Esophagus muscularis mucosa (tissue), 3 donors: ENCODE results near the gene GJB1.

Experiments used
- POLR2AphosphoS5 ChIP-seq, 2 donors: sonication (generic); formaldehyde crosslinking; IDR thresholded peaks; one replicate each; pipeline ENCODE4 v1.6.1; 2017; ENCODE audit warnings: antibody characterized with exemption in 2 of 2
- TF ChIP-seq, protein P1 (sequence below), 3 experiments: fragments of 200-600 bp in 2 of 3; fragments of 450-650 bp in 1 of 3; sonication (generic) in 2 of 3; IDR thresholded peaks; one replicate each; pipeline ENCODE4 v1.5.1; 2017 to 2019; ENCODE audit warnings: antibody characterized with exemption in 3 of 3, mild to moderate bottlenecking in 2 of 3, moderate library complexity in 1 of 3

DNA sequence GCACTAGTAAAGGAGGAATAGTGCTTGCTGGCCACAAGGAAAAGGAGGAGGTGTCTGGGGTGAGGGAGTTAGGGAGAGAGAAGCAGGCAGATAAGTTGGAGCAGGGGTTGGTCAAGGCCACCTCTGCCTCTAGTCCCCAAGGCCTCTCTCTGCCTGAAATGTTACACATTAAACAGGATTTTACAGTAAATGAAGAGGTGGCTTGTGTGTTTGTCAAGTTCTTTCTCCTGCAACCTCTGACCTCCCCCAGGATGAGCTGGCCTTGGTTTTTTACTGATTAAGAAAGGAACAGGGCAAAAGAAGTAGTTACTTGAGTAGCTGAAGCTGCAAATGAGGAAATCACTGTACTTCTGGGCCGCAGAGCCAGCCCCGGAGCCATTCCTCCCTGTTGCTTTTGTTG lies 2.0 kb downstream of the GJB1 start:
- TF ChIP-seq, protein P1, sequence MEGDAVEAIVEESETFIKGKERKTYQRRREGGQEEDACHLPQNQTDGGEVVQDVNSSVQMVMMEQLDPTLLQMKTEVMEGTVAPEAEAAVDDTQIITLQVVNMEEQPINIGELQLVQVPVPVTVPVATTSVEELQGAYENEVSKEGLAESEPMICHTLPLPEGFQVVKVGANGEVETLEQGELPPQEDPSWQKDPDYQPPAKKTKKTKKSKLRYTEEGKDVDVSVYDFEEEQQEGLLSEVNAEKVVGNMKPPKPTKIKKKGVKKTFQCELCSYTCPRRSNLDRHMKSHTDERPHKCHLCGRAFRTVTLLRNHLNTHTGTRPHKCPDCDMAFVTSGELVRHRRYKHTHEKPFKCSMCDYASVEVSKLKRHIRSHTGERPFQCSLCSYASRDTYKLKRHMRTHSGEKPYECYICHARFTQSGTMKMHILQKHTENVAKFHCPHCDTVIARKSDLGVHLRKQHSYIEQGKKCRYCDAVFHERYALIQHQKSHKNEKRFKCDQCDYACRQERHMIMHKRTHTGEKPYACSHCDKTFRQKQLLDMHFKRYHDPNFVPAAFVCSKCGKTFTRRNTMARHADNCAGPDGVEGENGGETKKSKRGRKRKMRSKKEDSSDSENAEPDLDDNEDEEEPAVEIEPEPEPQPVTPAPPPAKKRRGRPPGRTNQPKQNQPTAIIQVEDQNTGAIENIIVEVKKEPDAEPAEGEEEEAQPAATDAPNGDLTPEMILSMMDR (IDR thresholded peaks at IDR 0.05) = no peak
- no peak for TF ChIP-seq POLR2AphosphoS5 (IDR thresholded peaks at IDR 0.05)
